Thyroid gland (tissue), 4 donors: ENCODE measurements around the gene PGLYRP2. TPM values are rescaled to one million over a fixed set of nuclear protein-coding genes. Genes with fewer than 3 reads are reported as not detected.
"Not testable (repeated sequence)": the region's sequence is repeated elsewhere in the genome, so short reads cannot be mapped to it uniquely, and the experiment has no call there.

Experiments used
- DNase-seq, 2 donors: peaks; one replicate each; pipeline ENCODE4 v3.0.0-alpha.2; 2019
- H3K27ac ChIP-seq, 3 donors: fragments of 200-600 bp; sonication (generic); 1 replicate in 2 of 3; 2 replicates in 1 of 3; pipeline ENCODE4 v1.5.1; 2016 to 2019; ENCODE audit warnings: mild to moderate bottlenecking in 1 of 3, moderate library complexity in 1 of 3
- H3K27me3 ChIP-seq: fragments of 200-600 bp; sonication (generic); one replicate; pipeline ENCODE4 v1.5.1; 2019
- H3K36me3 ChIP-seq, 2 donors: fragments of 200-600 bp; sonication (generic); one replicate each; pipeline ENCODE4 v1.5.1; 2016 to 2019
- H3K4me1 ChIP-seq, 2 donors: fragments of 200-600 bp; sonication (generic); one replicate each; pipeline ENCODE4 v1.5.1; 2017 to 2019
- H3K4me3 ChIP-seq, 3 donors: fragments of 200-600 bp; sonication (generic); replicated peaks in 1 of 3; 1 replicate in 2 of 3; 2 replicates in 1 of 3; pipeline ENCODE4 v1.5.1; 2016; ENCODE audit warnings: mild to moderate bottlenecking in 1 of 3
- H3K9me3 ChIP-seq: fragments of 200-600 bp; sonication (generic); one replicate; pipeline ENCODE4 v1.5.1; 2017
- POLR2A ChIP-seq, 2 donors: fragments of 450-650 bp; IDR thresholded peaks; one replicate each; pipeline ENCODE4 v1.6.1; 2017; ENCODE audit warnings: antibody characterized with exemption in 2 of 2, mild to moderate bottlenecking in 2 of 2, moderate library complexity in 1 of 2
- WGBS, 2 donors: methylation state at CpG; one replicate each; pipeline ENCODE4 v1.1.5; 2017; 5-methylcytosine and 5-hydroxymethylcytosine counted together
- intact Hi-C: fragments of 100-400 bp; cut with DNase I; formaldehyde crosslinking; loops from one replicate; pipeline ENCODE4 v1.15.1; 2023
- total RNA-seq, 4 donors: library from RNA; depleted of rRNA; stranded (reverse); fragments of >200 nt; gene quantifications; one replicate each; pipeline ENCODE4 v1.2.3, GENCODE V29; 2016
- TF ChIP-seq, protein P1 (sequence below), 6 experiments: fragments of 200-600 bp in 3 of 6; fragments of 450-650 bp in 3 of 6; sonication (generic) in 3 of 6; IDR thresholded peaks; one replicate each; pipeline ENCODE4 v1.5.1; 2016 to 2019; ENCODE audit warnings: antibody characterized with exemption in 6 of 6, mild to moderate bottlenecking in 2 of 6, inconsistent platforms in 1 of 6, moderate library complexity in 1 of 6

PGLYRP2 gene
- total RNA-seq, 4 donors from 2014 or later: not detected

DNA sequence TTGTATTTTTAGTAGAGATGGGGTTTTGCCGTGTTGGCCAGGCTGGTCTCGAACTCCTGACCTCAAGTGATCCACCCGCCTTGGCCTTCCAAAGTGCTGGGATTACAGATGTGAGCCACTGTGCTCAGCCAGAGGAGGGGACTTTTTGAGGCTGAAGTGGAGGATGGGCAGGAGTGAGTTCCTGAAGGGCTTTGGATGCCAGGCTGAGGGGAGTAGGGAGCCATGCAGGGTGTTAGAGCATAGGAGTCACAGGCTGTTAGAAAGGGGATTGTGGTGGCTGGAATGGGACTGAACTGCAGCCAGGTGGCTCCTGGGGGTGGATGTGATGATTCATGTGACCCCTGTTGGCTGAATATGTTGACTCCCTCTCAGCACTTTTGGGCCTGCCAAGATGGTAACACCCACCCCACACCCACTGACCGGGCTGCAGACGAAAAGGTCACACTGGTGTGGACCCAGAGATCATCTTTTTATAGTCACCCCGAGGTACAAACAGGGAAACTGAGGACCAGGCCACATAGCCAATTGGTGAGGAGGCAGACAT lies 40.2 kb upstream of the PGLYRP2 start:
- TF ChIP-seq POLR2A (IDR thresholded peaks at IDR 0.05): no peak
- TF ChIP-seq, protein P1, sequence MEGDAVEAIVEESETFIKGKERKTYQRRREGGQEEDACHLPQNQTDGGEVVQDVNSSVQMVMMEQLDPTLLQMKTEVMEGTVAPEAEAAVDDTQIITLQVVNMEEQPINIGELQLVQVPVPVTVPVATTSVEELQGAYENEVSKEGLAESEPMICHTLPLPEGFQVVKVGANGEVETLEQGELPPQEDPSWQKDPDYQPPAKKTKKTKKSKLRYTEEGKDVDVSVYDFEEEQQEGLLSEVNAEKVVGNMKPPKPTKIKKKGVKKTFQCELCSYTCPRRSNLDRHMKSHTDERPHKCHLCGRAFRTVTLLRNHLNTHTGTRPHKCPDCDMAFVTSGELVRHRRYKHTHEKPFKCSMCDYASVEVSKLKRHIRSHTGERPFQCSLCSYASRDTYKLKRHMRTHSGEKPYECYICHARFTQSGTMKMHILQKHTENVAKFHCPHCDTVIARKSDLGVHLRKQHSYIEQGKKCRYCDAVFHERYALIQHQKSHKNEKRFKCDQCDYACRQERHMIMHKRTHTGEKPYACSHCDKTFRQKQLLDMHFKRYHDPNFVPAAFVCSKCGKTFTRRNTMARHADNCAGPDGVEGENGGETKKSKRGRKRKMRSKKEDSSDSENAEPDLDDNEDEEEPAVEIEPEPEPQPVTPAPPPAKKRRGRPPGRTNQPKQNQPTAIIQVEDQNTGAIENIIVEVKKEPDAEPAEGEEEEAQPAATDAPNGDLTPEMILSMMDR (IDR thresholded peaks at IDR 0.05): no peak
- no peak overlapping the region for H3K27ac ChIP-seq
- no peaks in the 10 kb centered on the region for H3K36me3 ChIP-seq
- no peaks in the 10 kb centered on the region for H3K9me3 ChIP-seq
- no peak overlapping the region for H3K4me3 ChIP-seq
- WGBS, 2 donors: 77 to 78% methylated on average over 5 to 6 of the region's 6 CpGs
- H3K27me3 ChIP-seq: no peaks in the 10 kb centered on the region
- intact Hi-C loops: no loop called here
- H3K4me1 ChIP-seq: no peaks in the 10 kb centered on the region
- no peak for DNase-seq

DNA sequence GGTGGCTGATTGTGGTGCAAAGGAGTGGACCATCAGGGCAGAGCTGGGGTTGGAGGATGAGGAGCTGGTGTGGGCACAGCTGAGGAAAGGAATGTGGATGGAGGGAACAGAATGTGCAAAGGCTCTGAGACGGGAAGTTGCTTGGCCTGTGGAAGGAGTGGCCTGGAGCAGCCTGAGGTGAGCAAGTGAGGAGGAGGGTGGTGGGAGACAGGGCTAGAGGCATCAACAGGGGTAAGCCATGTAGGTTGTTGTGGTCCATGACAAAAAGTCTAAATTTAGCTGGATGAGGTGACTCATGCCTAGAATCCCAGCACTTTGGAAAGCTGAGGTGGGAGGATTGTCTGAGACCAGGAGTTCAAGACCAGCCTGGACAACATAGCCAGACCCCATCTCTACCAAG lies 38.5 kb upstream of the PGLYRP2 start:
- H3K36me3 ChIP-seq: no peaks in the 10 kb centered on the region
- H3K4me3 ChIP-seq: no peak overlapping the region
- no peaks in the 10 kb centered on the region for H3K4me1 ChIP-seq
- WGBS, 2 donors: 83 to 85% methylated on average over 1 of the region's 1 CpG
- H3K27me3 ChIP-seq: no peaks in the 10 kb centered on the region
- no peak for DNase-seq
- no peak overlapping the region for H3K27ac ChIP-seq
- TF ChIP-seq POLR2A (IDR thresholded peaks at IDR 0.05): no peak
- TF ChIP-seq, protein P1 (IDR thresholded peaks at IDR 0.05): no peak
- intact Hi-C loops: no loop called here
- no peaks in the 10 kb centered on the region for H3K9me3 ChIP-seq

DNA sequence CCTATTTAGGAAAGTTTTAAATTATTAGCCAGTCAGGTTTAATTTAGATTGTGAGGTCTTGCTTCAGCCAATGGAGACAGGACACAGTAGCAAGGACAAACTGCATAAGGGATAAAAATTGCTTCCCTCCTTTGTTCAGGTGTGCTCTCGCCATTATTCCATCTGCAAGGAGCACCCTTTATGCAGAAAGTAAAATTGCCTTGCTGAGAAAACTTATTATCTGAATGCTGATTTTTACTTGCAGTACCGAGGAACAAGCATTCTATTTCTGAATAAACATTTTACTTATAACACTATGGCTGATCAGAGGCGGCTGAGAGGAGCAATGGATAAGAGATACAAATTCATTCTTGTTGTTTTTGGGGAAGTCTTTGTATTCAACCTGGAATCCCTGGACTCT lies 37.1 kb upstream of the PGLYRP2 start:
- Histone ChIP-seq H3K27me3 (no peaks in the 10 kb centered on the region), H3K36me3 (no peaks in the 10 kb centered on the region), H3K27ac (no peak overlapping the region), H3K4me3 (no peak overlapping the region), H3K9me3 (no peaks in the 10 kb centered on the region), H3K4me1 (no peaks in the 10 kb centered on the region)
- DNase-seq: no peak
- no peak for TF ChIP-seq POLR2A (IDR thresholded peaks at IDR 0.05)
- TF ChIP-seq, protein P1 (IDR thresholded peaks at IDR 0.05): no peak
- 91 to 92% methylated on average over 3 of the region's 3 CpGs for WGBS, 2 donors
- intact Hi-C loops: no loop called here

DNA sequence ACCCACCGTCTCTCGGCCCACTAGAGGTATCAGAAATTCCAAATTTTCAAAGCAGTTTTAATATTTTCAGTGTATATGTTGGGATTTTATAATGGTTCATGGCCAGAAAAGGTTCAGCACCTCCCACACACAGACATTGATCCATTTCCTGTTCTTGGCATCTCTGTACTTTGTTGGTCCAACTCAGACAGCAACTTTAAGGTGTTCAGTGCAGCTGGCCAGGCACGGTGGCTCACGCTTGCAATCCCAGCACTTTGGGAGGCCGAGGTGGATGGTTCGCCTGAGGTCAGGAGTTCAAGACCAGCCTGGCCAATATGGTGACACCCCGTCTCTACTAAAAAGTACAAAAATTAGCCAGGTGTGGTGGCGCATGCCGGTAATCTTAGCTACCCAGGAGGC lies 35.9 kb upstream of the PGLYRP2 start:
- intact Hi-C loops, H3K27ac ChIP-seq, DNase-seq, H3K27me3 ChIP-seq, H3K9me3 ChIP-seq, H3K4me1 ChIP-seq, H3K4me3 ChIP-seq, H3K36me3 ChIP-seq: not testable (repeated sequence)
- 90% methylated on average over 9 of the region's 9 CpGs for WGBS, 2 donors

DNA sequence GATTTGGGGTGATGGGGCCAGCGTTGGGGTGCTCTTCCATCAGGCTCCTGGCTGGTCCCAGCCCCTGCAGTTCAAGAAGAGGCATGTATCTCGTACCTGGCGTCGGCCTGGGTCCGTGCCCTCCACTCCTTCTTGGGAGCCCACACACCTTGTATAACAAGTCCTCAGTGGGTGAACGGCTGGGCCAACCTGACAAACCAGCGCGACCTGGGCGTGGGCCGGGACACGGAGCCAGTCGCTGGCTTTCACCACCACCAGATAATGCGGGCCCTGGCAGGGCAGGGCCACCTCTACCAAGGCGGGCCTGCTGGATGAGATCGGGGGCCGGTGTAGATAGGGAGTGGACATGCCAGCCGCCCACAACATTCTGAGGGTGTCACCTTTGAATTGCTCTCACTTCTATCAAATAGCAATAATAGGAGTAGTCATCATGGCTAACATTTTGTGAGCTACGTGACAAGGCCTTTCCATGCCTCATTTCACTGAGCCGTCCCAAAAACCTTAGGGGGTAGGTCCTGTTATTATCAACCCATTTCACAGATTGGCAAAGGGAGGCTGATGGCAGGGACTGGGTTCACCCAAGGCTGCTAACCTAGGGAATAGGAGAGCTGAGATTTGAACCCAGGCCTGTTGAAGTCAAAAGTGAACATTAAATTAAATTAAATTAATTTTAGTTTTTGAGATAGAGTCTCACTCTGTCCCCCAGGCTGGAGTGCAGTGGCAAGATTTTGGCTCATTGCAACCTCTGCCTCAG lies 32.5 kb upstream of the PGLYRP2 start:
- Histone ChIP-seq H3K4me1 (peaks cover 0 to 6% of the 10 kb centered on the region in 2 donors), H3K4me3 (no peak overlapping the region), H3K36me3 (no peaks in the 10 kb centered on the region), H3K9me3 (no peaks in the 10 kb centered on the region), H3K27me3 (no peaks in the 10 kb centered on the region), H3K27ac (no peak overlapping the region)
- TF ChIP-seq POLR2A (IDR thresholded peaks at IDR 0.05): no peak
- TF ChIP-seq, protein P1 (IDR thresholded peaks at IDR 0.05): no peak
- WGBS, 2 donors: 88 to 89% methylated on average over 15 of the region's 19 CpGs
- DNase-seq: no peak
- intact Hi-C loops: no loop called here
